ENCODE data around the gene TMEM185B. TPM values are rescaled to one million over a fixed set of nuclear protein-coding genes. Genes with fewer than 3 reads are reported as not detected.
A peak's percentile ranks its signal among the peaks of the same experiment; 100 is the strongest.

The TMEM185B gene
- total and polyA plus RNA-seq, 10 donors, result 3.9 to 35.6 (median 22.5) TPM

- peak; percentile 59 for DNase-seq
- intact Hi-C loops (cut with DNase I; ENCODE audit: low total_unique reads), result no loop called here
- TF ChIP-seq CTCF (IDR thresholded peaks at IDR 0.05 in 8 of 11, conservative IDR thresholded peaks at IDR 0.05 in 3 of 11) (no peak), POLR2AphosphoS5 (IDR thresholded peaks at IDR 0.05) (no peak), POLR2A (IDR thresholded peaks at IDR 0.05) (no peak)
- 79 to 84% (median 81%) methylated on average over 19 to 20 of the region's 20 CpGs for WGBS, 5 donors
- Histone ChIP-seq H3K36me3 (no peaks in the 10 kb centered on the region), H3K27me3 (replicated peaks in 1 of 7) (no peaks in the 10 kb centered on the region), H3K27ac (no peak overlapping the region), H3K4me1 (peaks cover 3 to 46% (median 18%) of the 10 kb centered on the region in 6 donors), H3K4me3 (no peak overlapping the region), H3K9me3 (peaks cover 0 to 11% (median 3%) of the 10 kb centered on the region in 8 donors)
Observed at GRCh38 chr2:120246546-120247300, 23.5 kb upstream of the TMEM185B start.

- intact Hi-C loops (cut with DNase I; ENCODE audit: low total_unique reads), result no loop called here
- H3K27ac ChIP-seq, result peak overlapping the region in 1 of 8 donors; percentile 18
- no peak overlapping the region for H3K4me3 ChIP-seq
- no peaks in the 10 kb centered on the region for H3K36me3 ChIP-seq
- H3K27me3 ChIP-seq (replicated peaks in 1 of 7), result no peaks in the 10 kb centered on the region
- peak in 2 of 3 donors; percentile 51 to 54 for TF ChIP-seq POLR2AphosphoS5 (IDR thresholded peaks at IDR 0.05)
- TF ChIP-seq POLR2A (IDR thresholded peaks at IDR 0.05), result no peak
- H3K9me3 ChIP-seq, result peaks cover 0 to 11% (median 3%) of the 10 kb centered on the region in 8 donors
- H3K4me1 ChIP-seq, result peaks cover 0 to 39% (median 13%) of the 10 kb centered on the region in 6 donors
- DNase-seq, result peak; percentile 78
- 52 to 62% (median 60%) methylated on average over 14 to 15 of the region's 15 CpGs for WGBS, 5 donors
Observed at GRCh38 chr2:120245520-120246332, 22.5 kb upstream of the TMEM185B start.

- Histone ChIP-seq H3K36me3 (no peaks in the 10 kb centered on the region), H3K27me3 (replicated peaks in 1 of 7) (no peaks in the 10 kb centered on the region), H3K4me1 (peaks cover 0 to 43% (median 14%) of the 10 kb centered on the region in 6 donors), H3K27ac (peak overlapping the region in 1 of 8 donors; percentile 18), H3K9me3 (peaks cover 0 to 11% (median 3%) of the 10 kb centered on the region in 8 donors), H3K4me3 (no peak overlapping the region)
- intact Hi-C loops (cut with DNase I; ENCODE audit: low total_unique reads), result no loop called here
- TF ChIP-seq POLR2AphosphoS5 (IDR thresholded peaks at IDR 0.05) (no peak), CTCF (IDR thresholded peaks at IDR 0.05 in 8 of 11, conservative IDR thresholded peaks at IDR 0.05 in 3 of 11) (no peak), POLR2A (IDR thresholded peaks at IDR 0.05) (no peak)
- WGBS, 5 donors, result 73 to 85% (median 77%) methylated on average over 12 of the region's 12 CpGs
- peak; percentile 57 for DNase-seq
Observed at GRCh38 chr2:120244656-120245519, 21.7 kb upstream of the TMEM185B start.

GRCh38 chr2:120243875-120244553 is 20.8 kb upstream of the TMEM185B start:
- Histone ChIP-seq H3K4me1 (peaks cover 0 to 52% (median 22%) of the 10 kb centered on the region in 6 donors), H3K27ac (no peak overlapping the region), H3K4me3 (no peak overlapping the region), H3K36me3 (no peaks in the 10 kb centered on the region), H3K27me3 (replicated peaks in 1 of 7) (no peaks in the 10 kb centered on the region), H3K9me3 (peaks cover 0 to 11% (median 3%) of the 10 kb centered on the region in 8 donors)
- intact Hi-C loops (cut with DNase I; ENCODE audit: low total_unique reads), result no loop called here
- TF ChIP-seq POLR2A (IDR thresholded peaks at IDR 0.05), result no peak
- TF ChIP-seq CTCF (IDR thresholded peaks at IDR 0.05 in 8 of 11, conservative IDR thresholded peaks at IDR 0.05 in 3 of 11), result no peak
- TF ChIP-seq POLR2AphosphoS5 (IDR thresholded peaks at IDR 0.05), result no peak
- peak; percentile 56 for DNase-seq
- WGBS, 5 donors, result 92 to 95% (median 94%) methylated on average over 5 to 9 of the region's 9 CpGs
